ENCODE results near the gene KIAA1755.

GRCh38 chr20:38216746-38217595, 43.6 kb downstream of the KIAA1755 start:
- TF ChIP-seq POLR2AphosphoS5 (IDR thresholded peaks at IDR 0.05): no peak
- TF ChIP-seq, protein P1, sequence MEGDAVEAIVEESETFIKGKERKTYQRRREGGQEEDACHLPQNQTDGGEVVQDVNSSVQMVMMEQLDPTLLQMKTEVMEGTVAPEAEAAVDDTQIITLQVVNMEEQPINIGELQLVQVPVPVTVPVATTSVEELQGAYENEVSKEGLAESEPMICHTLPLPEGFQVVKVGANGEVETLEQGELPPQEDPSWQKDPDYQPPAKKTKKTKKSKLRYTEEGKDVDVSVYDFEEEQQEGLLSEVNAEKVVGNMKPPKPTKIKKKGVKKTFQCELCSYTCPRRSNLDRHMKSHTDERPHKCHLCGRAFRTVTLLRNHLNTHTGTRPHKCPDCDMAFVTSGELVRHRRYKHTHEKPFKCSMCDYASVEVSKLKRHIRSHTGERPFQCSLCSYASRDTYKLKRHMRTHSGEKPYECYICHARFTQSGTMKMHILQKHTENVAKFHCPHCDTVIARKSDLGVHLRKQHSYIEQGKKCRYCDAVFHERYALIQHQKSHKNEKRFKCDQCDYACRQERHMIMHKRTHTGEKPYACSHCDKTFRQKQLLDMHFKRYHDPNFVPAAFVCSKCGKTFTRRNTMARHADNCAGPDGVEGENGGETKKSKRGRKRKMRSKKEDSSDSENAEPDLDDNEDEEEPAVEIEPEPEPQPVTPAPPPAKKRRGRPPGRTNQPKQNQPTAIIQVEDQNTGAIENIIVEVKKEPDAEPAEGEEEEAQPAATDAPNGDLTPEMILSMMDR (IDR thresholded peaks at IDR 0.05 in 8 of 11, conservative IDR thresholded peaks at IDR 0.05 in 3 of 11): no peak

Data from spleen (tissue), 7 donors.